DMS 273 (cell line): ENCODE results near the gene FUT1.
"Not testable (repeated sequence)": the region's sequence is repeated elsewhere in the genome, so short reads cannot be mapped to it uniquely, and the experiment has no call there.

Experiments used
- DNase-seq: peaks from one replicate; lab custom pipeline; 2025; ENCODE audit not compliant: unreplicated experiment; lab: John Stamatoyannopoulos, UW

The FUT1 gene

GRCh38 chr19:48718711-48719231 is 33.7 kb downstream of the FUT1 start:
- DNase-seq = no peak

DNA sequence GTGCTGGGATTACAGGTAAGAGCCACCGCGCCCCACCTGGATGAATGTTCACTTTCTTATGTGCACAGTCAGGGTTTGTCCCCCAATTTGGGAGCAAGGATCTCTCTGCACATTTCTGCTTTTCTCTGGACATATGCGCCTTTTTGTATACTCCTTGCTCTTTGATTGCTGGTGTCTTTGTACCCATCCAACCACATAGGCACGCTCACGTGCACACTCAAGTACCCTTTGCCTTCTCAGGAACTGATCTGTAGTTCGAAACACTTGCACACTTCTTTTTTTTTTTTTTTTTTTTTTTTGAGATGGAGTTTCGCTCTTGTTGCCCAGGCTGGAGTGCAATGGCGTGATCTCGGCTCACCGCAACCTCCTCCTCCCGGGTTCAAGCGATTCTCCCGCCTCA is 34.3 kb downstream of the FUT1 start:
- not testable (repeated sequence) for DNase-seq

GRCh38 chr19:48716562-48717291 is 35.7 kb downstream of the FUT1 start:
- DNase-seq = peak; percentile 95

- DNase-seq = peak; percentile 83
Measured at GRCh38 chr19:48715681-48716171, 36.7 kb downstream of the FUT1 start.

- DNase-seq = peak; percentile 68
Measured at GRCh38 chr19:48714759-48715675, 37.4 kb downstream of the FUT1 start.

- peak; percentile 100 for DNase-seq
Measured at GRCh38 chr19:48713864-48714755, 38.3 kb downstream of the FUT1 start.

DNA sequence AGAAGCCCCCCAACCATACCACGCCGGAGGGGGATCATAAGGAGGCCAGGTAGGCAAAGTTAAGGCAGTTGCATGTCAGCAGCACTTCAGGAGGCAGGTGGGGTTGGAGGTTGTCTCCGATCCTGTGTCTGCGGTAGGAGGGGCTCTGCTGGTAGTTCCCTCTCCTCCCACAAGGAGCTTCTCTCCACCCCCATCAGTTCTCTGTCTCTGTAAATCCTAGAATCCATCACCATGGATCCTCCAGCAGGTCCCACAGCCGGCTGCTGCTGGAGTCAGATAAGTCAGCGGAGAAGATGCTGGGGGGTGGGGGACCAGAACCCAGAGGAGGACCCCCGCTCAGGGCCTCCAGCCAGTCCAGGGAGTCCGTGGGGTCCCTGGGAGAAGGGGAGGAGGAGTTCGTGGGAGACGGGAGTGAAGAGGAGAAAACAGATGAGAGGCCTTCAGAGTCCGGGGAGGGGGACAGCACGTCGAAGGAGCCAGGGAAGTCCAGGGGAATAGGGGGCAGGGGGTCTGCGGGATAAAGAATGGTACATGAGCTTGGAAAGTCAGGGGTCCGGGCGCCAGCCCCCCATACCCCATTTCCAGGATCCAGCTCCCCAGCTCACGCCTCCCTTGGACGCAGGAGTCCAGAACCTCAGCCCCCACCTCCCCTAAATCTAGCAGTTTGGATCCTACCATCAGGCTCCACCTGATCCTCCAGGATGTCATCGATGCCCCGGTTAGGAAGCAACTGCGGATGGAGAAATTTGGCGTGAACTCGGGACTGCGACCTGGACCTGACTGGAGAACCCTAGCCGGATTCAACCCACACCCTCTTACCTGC is 39.2 kb downstream of the FUT1 start:
- DNase-seq = peak; percentile 38

DNA sequence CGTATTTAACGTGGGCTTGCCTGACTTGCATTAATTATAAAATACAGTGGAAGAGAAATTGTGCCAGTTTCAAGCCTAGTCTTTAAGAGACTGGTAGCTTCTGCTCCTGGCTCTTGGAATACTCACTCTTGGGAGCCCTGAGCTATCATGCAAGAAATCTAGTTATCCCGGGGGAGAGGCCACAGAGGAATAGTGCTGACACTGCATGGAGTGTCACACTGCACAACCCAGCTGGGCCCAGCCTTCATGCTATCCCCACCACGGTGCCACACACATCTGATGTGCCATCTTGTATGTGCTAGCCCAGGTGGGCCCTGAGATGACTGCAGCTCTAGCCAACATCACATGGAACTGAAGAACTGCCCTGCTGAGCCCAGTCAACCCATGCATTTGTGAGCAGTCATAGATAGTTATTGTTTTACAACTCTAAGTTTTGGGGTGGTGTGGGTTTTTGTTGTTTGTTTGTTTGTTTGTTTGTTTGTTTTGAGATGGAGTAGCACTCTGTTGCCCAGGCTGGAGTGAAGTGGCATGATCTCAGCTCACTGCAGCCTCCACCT is 41.3 kb downstream of the FUT1 start:
- no peak for DNase-seq

- DNase-seq = no peak
Measured at GRCh38 chr19:48708471-48708870, 44.0 kb downstream of the FUT1 start.

GRCh38 chr19:48705431-48705830 is 47.0 kb downstream of the FUT1 start:
- DNase-seq = peak; percentile 82

DNA sequence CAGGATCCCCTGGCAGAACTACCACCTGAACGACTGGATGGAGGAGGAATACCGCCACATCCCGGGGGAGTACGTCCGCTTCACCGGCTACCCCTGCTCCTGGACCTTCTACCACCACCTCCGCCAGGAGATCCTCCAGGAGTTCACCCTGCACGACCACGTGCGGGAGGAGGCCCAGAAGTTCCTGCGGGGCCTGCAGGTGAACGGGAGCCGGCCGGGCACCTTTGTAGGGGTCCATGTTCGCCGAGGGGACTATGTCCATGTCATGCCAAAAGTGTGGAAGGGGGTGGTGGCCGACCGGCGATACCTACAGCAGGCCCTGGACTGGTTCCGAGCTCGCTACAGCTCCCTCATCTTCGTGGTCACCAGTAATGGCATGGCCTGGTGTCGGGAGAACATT is 49.1 kb downstream of the FUT1 start:
- no peak for DNase-seq

DNA sequence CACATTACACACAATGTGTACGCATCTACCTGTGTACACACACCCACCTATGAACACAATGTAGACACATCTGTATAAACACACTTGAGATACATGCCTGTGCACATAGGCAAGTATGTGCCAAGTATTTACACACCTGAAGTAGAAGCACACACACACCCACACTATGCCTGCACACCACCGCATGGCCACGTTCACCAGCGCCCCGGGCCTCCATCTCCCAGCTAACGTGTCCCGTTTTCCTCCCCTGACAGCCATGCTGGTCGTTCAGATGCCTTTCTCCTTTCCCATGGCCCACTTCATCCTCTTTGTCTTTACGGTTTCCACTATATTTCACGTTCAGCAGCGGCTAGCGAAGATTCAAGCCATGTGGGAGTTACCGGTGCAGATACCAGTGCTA is 49.7 kb downstream of the FUT1 start:
- DNase-seq = no peak

DNA sequence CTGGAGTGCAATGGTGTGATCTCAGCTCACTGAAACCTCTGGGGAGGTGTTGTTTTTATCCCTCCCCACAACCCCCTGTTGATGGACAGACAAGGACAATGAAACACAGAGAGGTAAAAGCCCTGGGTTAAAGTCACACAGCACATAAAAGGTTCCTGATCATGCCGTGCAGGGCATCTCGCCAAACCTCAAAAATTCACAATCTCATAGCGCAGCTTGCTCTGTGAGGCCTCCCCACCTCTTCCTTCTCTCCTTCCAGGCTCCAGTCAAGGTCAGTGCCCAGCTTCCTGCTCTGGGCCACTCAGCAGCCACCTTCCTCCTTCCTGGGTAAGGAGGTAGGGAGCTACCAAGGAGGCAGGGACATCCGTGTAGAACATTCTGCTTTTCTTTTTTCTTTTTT is 54.4 kb downstream of the FUT1 start:
- no peak for DNase-seq
